HepG2 (cell line): ENCODE results near the gene NRSN2. TPM values are rescaled to one million over a fixed set of nuclear protein-coding genes. Genes with fewer than 3 reads are reported as not detected.

Source experiments
- AKAP8 ChIP-seq: sonication (generic); formaldehyde crosslinking; IDR thresholded peaks from 2 replicates; pipeline ENCODE4 v1.5.1; 2020; ENCODE audit warnings: mild to moderate bottlenecking, missing genetic modification reagents
- ARNTL ChIP-seq: sonication (generic); formaldehyde crosslinking; IDR thresholded peaks from 2 replicates; pipeline ENCODE4 v1.4.0; 2020; ENCODE audit warnings: mild to moderate bottlenecking, missing genetic modification reagents
- DDIT3 ChIP-seq: sonication (generic); formaldehyde crosslinking; IDR thresholded peaks from 2 replicates; pipeline ENCODE4 v1.4.0; 2020; ENCODE audit warnings: mild to moderate bottlenecking, missing genetic modification reagents
- HIC2 ChIP-seq: sonication (generic); formaldehyde crosslinking; IDR thresholded peaks from 2 replicates; pipeline ENCODE4 v1.9.0; 2022; ENCODE audit warnings: low read depth, missing genetic modification reagents
- HMGXB4 ChIP-seq, 2 experiments: sonication (generic) in 1 of 2; formaldehyde crosslinking in 1 of 2; IDR thresholded peaks; 2 replicates each; pipeline versions ENCODE4 v1.4.0 to v1.6.1; 2018 to 2020; ENCODE audit warnings: missing genetic modification reagents in 2 of 2, borderline replicate concordance in 1 of 2, low read depth in 1 of 2, mild to moderate bottlenecking in 1 of 2, missing biosample characterization in 1 of 2
- LRRFIP1 ChIP-seq: sonication (generic); formaldehyde crosslinking; conservative IDR thresholded peaks from 2 replicates; pipeline ENCODE4 v1.4.0; 2020; ENCODE audit warnings: missing genetic modification reagents
- MATR3 ChIP-seq: sonication (generic); formaldehyde crosslinking; IDR thresholded peaks from 2 replicates; pipeline ENCODE4 v1.4.0; 2020; ENCODE audit warnings: missing genetic modification reagents
- NCOA1 ChIP-seq: sonication (generic); formaldehyde crosslinking; IDR thresholded peaks from 2 replicates; pipeline ENCODE4 v1.9.0; 2021; ENCODE audit warnings: missing genetic modification reagents
- PHB2 ChIP-seq: fragments of 450-650 bp; IDR thresholded peaks from 2 replicates; pipeline ENCODE4 v1.6.1; 2018; ENCODE audit not compliant: partially characterized antibody
- PPARG ChIP-seq: conservative IDR thresholded peaks from 2 replicates; pipeline ENCODE4 v1.6.1; 2016; ENCODE audit warnings: missing biosample characterization, missing genetic modification reagents
- RFX3 ChIP-seq: IDR thresholded peaks from 2 replicates; pipeline ENCODE4 v1.6.1; 2016; ENCODE audit warnings: missing biosample characterization, missing genetic modification reagents
- RNF2 ChIP-seq: fragments of 450-650 bp; conservative IDR thresholded peaks from 2 replicates; pipeline ENCODE4 v1.6.1; 2016; ENCODE audit warnings: low read depth
- TP53 ChIP-seq: sonication (generic); formaldehyde crosslinking; conservative IDR thresholded peaks from 2 replicates; pipeline ENCODE4 v1.4.0; 2020; ENCODE audit warnings: missing genetic modification reagents
- ZBTB14 ChIP-seq: sonication (generic); formaldehyde crosslinking; IDR thresholded peaks from 2 replicates; pipeline ENCODE4 v1.4.0; 2020; ENCODE audit warnings: missing genetic modification reagents
- ZKSCAN5 ChIP-seq: sonication (generic); formaldehyde crosslinking; IDR thresholded peaks from 2 replicates; pipeline ENCODE4 v1.5.1; 2020; ENCODE audit warnings: mild to moderate bottlenecking, missing genetic modification reagents
- ZNF20 ChIP-seq: sonication (generic); formaldehyde crosslinking; IDR thresholded peaks from 2 replicates; pipeline ENCODE4 v1.4.0; 2020; ENCODE audit warnings: mild to moderate bottlenecking, moderate library complexity, missing genetic modification reagents
- ZNF234 ChIP-seq: sonication (generic); formaldehyde crosslinking; conservative IDR thresholded peaks from 2 replicates; pipeline ENCODE4 v1.5.1; 2020; ENCODE audit warnings: mild to moderate bottlenecking, missing genetic modification reagents
- ZNF326 ChIP-seq: sonication (generic); formaldehyde crosslinking; IDR thresholded peaks from 2 replicates; pipeline ENCODE4 v1.4.0; 2020; ENCODE audit warnings: missing genetic modification reagents, borderline replicate concordance
- ZNF34 ChIP-seq: sonication (generic); formaldehyde crosslinking; IDR thresholded peaks from 2 replicates; pipeline ENCODE4 v1.4.0; 2020; ENCODE audit warnings: mild to moderate bottlenecking, missing genetic modification reagents, borderline replicate concordance
- ZNF563 ChIP-seq: sonication (generic); formaldehyde crosslinking; IDR thresholded peaks from 2 replicates; pipeline ENCODE4 v1.8.0; 2022; ENCODE audit warnings: mild to moderate bottlenecking, moderate library complexity, missing genetic modification reagents
- ZNF652 ChIP-seq: IDR thresholded peaks from 2 replicates; pipeline ENCODE4 v1.6.1; 2016; ENCODE audit warnings: low read depth, borderline replicate concordance
- ZNF709 ChIP-seq: sonication (generic); formaldehyde crosslinking; IDR thresholded peaks from 2 replicates; pipeline ENCODE4 v1.5.0; 2020; ENCODE audit warnings: mild to moderate bottlenecking, missing genetic modification reagents
- ZZZ3 ChIP-seq: sonication (generic); formaldehyde crosslinking; IDR thresholded peaks from 2 replicates; pipeline ENCODE4 v1.4.0; 2020; ENCODE audit warnings: missing genetic modification reagents, mild to moderate bottlenecking, borderline replicate concordance
- polyA plus RNA-seq, 8 experiments: library from polyadenylated mRNA; depleted of rRNA in 3 of 8; stranded (reverse) in 7 of 8; unstranded in 1 of 8; fragments of >200 nt; fragmentation: Illumina TruSeq in 4 of 8; extraction: Trizol in 4 of 8; gene quantifications; 2 replicates each; pipeline versions ENCODE4 v1.2.1 to v1.2.3, GENCODE V29; 2011 to 2016; ENCODE audit warnings: low read depth in 4 of 8, missing spikeins in 1 of 8, mixed read lengths in 1 of 8; ENCODE audit not compliant: insufficient read depth in 1 of 8
- total RNA-seq, 5 experiments: library from RNA; depleted of rRNA; stranded (reverse); fragments of >200 nt; fragmentation: Illumina TruSeq; extraction: Trizol; gene quantifications; 2 replicates each; pipeline ENCODE4 v1.2.3, GENCODE V29; 2016; ENCODE audit warnings: low read depth in 1 of 5

The NRSN2 gene
- total and polyA plus RNA-seq, 2 of the 13 experiments (the other 11 are each of a cell fraction or from before 2014, with no cell fraction given) = 32.3 to 49.4 TPM

GRCh38 chr20:354298-354977 lies 7.5 kb downstream of the NRSN2 start (continued):
- TF ChIP-seq HIC2 (no peak), DDIT3 (no peak), ZNF20 (CRISPR knock-in tag) (no peak), ZNF652 (0 out of 2 replicates have a peak, but pooled peaks have one; percentile 36), MATR3 (CRISPR knock-in tag) (no peak), ARNTL (peak; percentile 46; the same call in 1 of the 2 replicates), ZKSCAN5 (CRISPR knock-in tag) (no peak), ZBTB14 (CRISPR knock-in tag) (no peak), PPARG (peak; percentile 84), HMGXB4 (CRISPR knock-in tag; IDR thresholded peaks at IDR 0.05; ENCODE audit: borderline replicate concordance in 1 of 2, low read depth in 1 of 2) (peak; percentile 78 to 91; a peak in 2 of 4 replicates), ZNF563 (CRISPR knock-in tag) (peak; percentile 71; the same call in 1 of the 2 replicates), RFX3 (CRISPR knock-in tag) (no peak), ZNF234 (0 out of 2 replicates have a peak, but pooled peaks have one; percentile 70), ZNF34 (CRISPR knock-in tag) (0 out of 2 replicates have a peak, but pooled peaks have one; percentile 43), ZNF709 (CRISPR knock-in tag) (peak; percentile 87; the same call in 1 of the 2 replicates), AKAP8 (CRISPR knock-in tag) (peak; percentile 90), ZZZ3 (CRISPR knock-in tag) (no peak), PHB2 (no peak), RNF2 (no peak), LRRFIP1 (CRISPR knock-in tag) (peak; percentile 32; the same call in 1 of the 2 replicates), TP53 (CRISPR knock-in tag) (no peak), NCOA1 (CRISPR knock-in tag) (no peak), ZNF326 (CRISPR knock-in tag) (no peak)
